PC-9 (cell line): Measurements from ENCODE around the gene PSMD7.

Experiments used
- EZH2 ChIP-seq: fragments of 200-600 bp; sonication (generic); IDR thresholded peaks from 2 replicates; pipeline ENCODE4 v1.8.0; 2017; ENCODE audit warnings: antibody characterized with exemption, low read depth
- TF ChIP-seq, protein P1 (sequence below): fragments of 200-600 bp; sonication (generic); conservative IDR thresholded peaks from 2 replicates; pipeline ENCODE4 v1.6.1; 2017; ENCODE audit warnings: mixed run types, antibody characterized with exemption, mild to moderate bottlenecking, moderate library complexity

DNA sequence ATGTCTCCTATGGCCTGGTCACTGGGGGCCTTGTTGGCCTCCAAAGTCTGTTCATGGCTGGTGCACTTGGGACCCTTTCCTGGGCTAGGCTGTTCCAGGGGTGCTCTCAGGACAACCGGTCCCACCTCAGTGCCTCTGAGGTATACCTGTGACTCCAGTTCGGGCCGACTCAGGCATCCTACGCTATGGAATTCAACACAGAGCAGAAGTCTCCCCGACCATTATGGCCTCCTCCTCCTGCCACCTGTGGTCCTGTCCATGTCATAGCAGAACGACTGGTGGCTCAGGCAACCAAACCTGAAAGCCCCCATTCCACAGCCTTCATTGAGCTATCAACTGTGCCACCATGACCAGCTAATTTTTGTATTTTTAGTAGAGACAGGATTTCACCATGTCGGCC, 8.5 kb upstream of the PSMD7 start:
- TF ChIP-seq, protein P1, sequence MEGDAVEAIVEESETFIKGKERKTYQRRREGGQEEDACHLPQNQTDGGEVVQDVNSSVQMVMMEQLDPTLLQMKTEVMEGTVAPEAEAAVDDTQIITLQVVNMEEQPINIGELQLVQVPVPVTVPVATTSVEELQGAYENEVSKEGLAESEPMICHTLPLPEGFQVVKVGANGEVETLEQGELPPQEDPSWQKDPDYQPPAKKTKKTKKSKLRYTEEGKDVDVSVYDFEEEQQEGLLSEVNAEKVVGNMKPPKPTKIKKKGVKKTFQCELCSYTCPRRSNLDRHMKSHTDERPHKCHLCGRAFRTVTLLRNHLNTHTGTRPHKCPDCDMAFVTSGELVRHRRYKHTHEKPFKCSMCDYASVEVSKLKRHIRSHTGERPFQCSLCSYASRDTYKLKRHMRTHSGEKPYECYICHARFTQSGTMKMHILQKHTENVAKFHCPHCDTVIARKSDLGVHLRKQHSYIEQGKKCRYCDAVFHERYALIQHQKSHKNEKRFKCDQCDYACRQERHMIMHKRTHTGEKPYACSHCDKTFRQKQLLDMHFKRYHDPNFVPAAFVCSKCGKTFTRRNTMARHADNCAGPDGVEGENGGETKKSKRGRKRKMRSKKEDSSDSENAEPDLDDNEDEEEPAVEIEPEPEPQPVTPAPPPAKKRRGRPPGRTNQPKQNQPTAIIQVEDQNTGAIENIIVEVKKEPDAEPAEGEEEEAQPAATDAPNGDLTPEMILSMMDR: no peak
- no peak for TF ChIP-seq EZH2
